CD14-positive monocyte (primary cell): ENCODE results near the gene CRACDL. TPM values are rescaled to one million over a fixed set of nuclear protein-coding genes. Genes with fewer than 3 reads are reported as not detected.
"Not testable (repeated sequence)": the region's sequence is repeated elsewhere in the genome, so short reads cannot be mapped to it uniquely, and the experiment has no call there.

Experiments used
- DNase-seq, 3 donors: peaks; one replicate each; pipeline ENCODE4 v3.0.0-alpha.2; 2011 to 2022
- H2AFZ ChIP-seq: 2 replicates; pipeline ENCODE4 v1.6.0; 2012; ENCODE audit warnings: mild to moderate bottlenecking, low read depth, low read length, inconsistent platforms; ENCODE audit not compliant: insufficient read depth, poor library complexity, severe bottlenecking
- H3K27ac ChIP-seq, 2 donors: 1 replicate in 1 of 2; 2 replicates in 1 of 2; pipeline ENCODE4 v1.5.1; 2012 to 2013; ENCODE audit warnings: low read length in 2 of 2, control low read depth in 1 of 2, inconsistent platforms in 1 of 2, low read depth in 1 of 2, mild to moderate bottlenecking in 1 of 2
- H3K27me3 ChIP-seq, 2 donors: one replicate each; pipeline versions ENCODE4 v1.6.0 to v1.6.1; 2011 to 2013; ENCODE audit warnings: low read length in 2 of 2; ENCODE audit not compliant: control insufficient read depth in 2 of 2, insufficient read depth in 2 of 2
- H3K36me3 ChIP-seq, 2 donors: replicated peaks in 1 of 2; 1 replicate in 1 of 2; 2 replicates in 1 of 2; pipeline versions ENCODE4 v1.5.1 to v1.6.1; 2012 to 2013; ENCODE audit warnings: low read length in 2 of 2, control low read depth in 1 of 2, inconsistent platforms in 1 of 2, mild to moderate bottlenecking in 1 of 2; ENCODE audit not compliant: insufficient read depth in 2 of 2, control insufficient read depth in 1 of 2
- H3K4me1 ChIP-seq, 2 donors: 1 replicate in 1 of 2; 2 replicates in 1 of 2; pipeline versions ENCODE4 v1.5.1 to v1.6.1; 2012 to 2013; ENCODE audit warnings: low read length in 2 of 2, control low read depth in 1 of 2, inconsistent platforms in 1 of 2, mild to moderate bottlenecking in 1 of 2, moderate library complexity in 1 of 2; ENCODE audit not compliant: insufficient read depth in 2 of 2, control insufficient read depth in 1 of 2
- H3K4me2 ChIP-seq: replicated peaks from 2 replicates; pipeline ENCODE3; 2012; ENCODE audit warnings: low read length, moderate library complexity, mild to moderate bottlenecking; ENCODE audit not compliant: poor library complexity, severe bottlenecking; ENCODE audit errors: extremely low read depth
- H3K4me3 ChIP-seq, 3 experiments: fragments of 200-600 bp in 1 of 3; sonication (generic) in 1 of 3; replicated peaks in 1 of 3; 1 replicate in 2 of 3; 2 replicates in 1 of 3; pipeline ENCODE4 v1.5.1; 2011 to 2013; ENCODE audit warnings: low read length in 3 of 3, mild to moderate bottlenecking in 3 of 3, control low read depth in 2 of 3, low read depth in 2 of 3, inconsistent platforms in 1 of 3, moderate library complexity in 1 of 3
- H3K79me2 ChIP-seq: 2 replicates; pipeline ENCODE4 v1.6.0; 2012; ENCODE audit warnings: mild to moderate bottlenecking, control low read depth, inconsistent platforms, low read length, moderate library complexity; ENCODE audit not compliant: insufficient read depth
- H3K9ac ChIP-seq: 2 replicates; pipeline ENCODE4 v1.6.0; 2017; ENCODE audit warnings: low read length, mild to moderate bottlenecking; ENCODE audit not compliant: insufficient read depth, poor library complexity, severe bottlenecking
- H3K9me3 ChIP-seq, 2 donors: replicated peaks in 1 of 2; 1 replicate in 1 of 2; 2 replicates in 1 of 2; pipeline versions ENCODE4 v1.5.1 to v1.6.1; 2012 to 2013; ENCODE audit warnings: low read length in 2 of 2, control low read depth in 1 of 2; ENCODE audit not compliant: control insufficient read depth in 1 of 2, insufficient read depth in 1 of 2
- H4K20me1 ChIP-seq: 2 replicates; pipeline ENCODE4 v1.6.0; 2012; ENCODE audit warnings: mild to moderate bottlenecking, low read length, control low read depth, moderate library complexity; ENCODE audit not compliant: insufficient read depth
- H3K27ac Mint-ChIP-seq, 7 donors: one replicate each; pipeline ENCODE4 v1.8.0; 2020; ENCODE audit warnings: mild to moderate bottlenecking in 7 of 7, mixed read lengths in 7 of 7, moderate library complexity in 6 of 7, inconsistent platforms in 2 of 7
- H3K27me3 Mint-ChIP-seq, 3 donors: one replicate each; pipeline ENCODE4 v1.8.0; 2021 to 2022; ENCODE audit warnings: low read depth in 3 of 3, mild to moderate bottlenecking in 3 of 3, mixed read lengths in 3 of 3, moderate library complexity in 3 of 3, inconsistent platforms in 1 of 3
- H3K36me3 Mint-ChIP-seq, 2 donors: one replicate each; pipeline ENCODE4 v1.8.0; 2020; ENCODE audit warnings: mixed read lengths in 2 of 2, inconsistent platforms in 1 of 2, mild to moderate bottlenecking in 1 of 2
- H3K4me1 Mint-ChIP-seq: one replicate; pipeline ENCODE4 v1.8.0; 2020; ENCODE audit warnings: mild to moderate bottlenecking, mixed read lengths
- H3K4me3 Mint-ChIP-seq, 2 donors: one replicate each; pipeline ENCODE4 v1.8.0; 2020; ENCODE audit warnings: mild to moderate bottlenecking in 2 of 2, mixed read lengths in 2 of 2, moderate library complexity in 1 of 2
- H3K9me3 Mint-ChIP-seq, 7 donors: one replicate each; pipeline ENCODE4 v1.8.0; 2020 to 2022; ENCODE audit warnings: mixed read lengths in 7 of 7, mild to moderate bottlenecking in 6 of 7, moderate library complexity in 6 of 7, inconsistent platforms in 2 of 7
- CTCF ChIP-seq: fragments of 200-600 bp; IDR thresholded peaks from one replicate; pipeline ENCODE4 v1.8.0; 2022; ENCODE audit warnings: antibody characterized with exemption, mild to moderate bottlenecking
- WGBS: methylation state at CpG from one replicate; pipeline ENCODE4 v1.1.5; 2013; ENCODE audit warnings: missing lambda C conversion rate; ENCODE audit not compliant: insufficient coverage; 5-methylcytosine and 5-hydroxymethylcytosine counted together
- intact Hi-C, 2 donors: fragments of 100-400 bp; cut with micrococcal nuclease; formaldehyde crosslinking; loops; one replicate each; pipeline versions ENCODE4 v1.15.0 to v1.15.1; 2023
- polyA plus RNA-seq, 3 donors: library from polyadenylated mRNA; depleted of rRNA in 1 of 3; unstranded in 2 of 3; stranded (reverse) in 1 of 3; fragments of 300-500 nt in 2 of 3; fragments of >200 nt in 1 of 3; fragmentation: Illumina TruSeq in 2 of 3; gene quantifications; 1 replicate in 2 of 3; 2 replicates in 1 of 3; pipeline ENCODE4 v1.2.3, GENCODE V29; 2012 to 2021

CRACDL gene
- polyA plus RNA-seq, 3 donors, result 0.12 to 0.35 (median 0.28) TPM

- H3K9me3 ChIP-seq, result no peaks in the 10 kb centered on the region
- H3K27me3 ChIP-seq, result no peaks in the 10 kb centered on the region
- no peak overlapping the region for H3K4me2 ChIP-seq
- Mint-ChIP-seq H3K27me3 (peaks cover 2 to 6% (median 3%) of the 10 kb centered on the region in 3 donors), H3K4me1 (no peaks in the 10 kb centered on the region), H3K9me3 (no peaks in the 10 kb centered on the region), H3K4me3 (no peak overlapping the region), H3K36me3 (no peaks in the 10 kb centered on the region), H3K27ac (no peak overlapping the region)
- H2AFZ ChIP-seq, result no peak overlapping the region
- H3K9ac ChIP-seq, result no peak overlapping the region
- H3K4me1 ChIP-seq, result no peaks in the 10 kb centered on the region
- no peaks in the 10 kb centered on the region for H3K36me3 ChIP-seq
- no peaks in the 10 kb centered on the region for H3K79me2 ChIP-seq
- TF ChIP-seq CTCF, result no peak
- WGBS, result 83% methylated on average over 6 of the region's 8 CpGs
- DNase-seq, result no peak
- intact Hi-C loops, result no loop called here
- H4K20me1 ChIP-seq, result no peaks in the 10 kb centered on the region
- no peak overlapping the region for H3K4me3 ChIP-seq
- no peak overlapping the region for H3K27ac ChIP-seq
These were observed 35.3 kb downstream of the CRACDL start for GRCh38 chr2:98900721-98901120.

DNA sequence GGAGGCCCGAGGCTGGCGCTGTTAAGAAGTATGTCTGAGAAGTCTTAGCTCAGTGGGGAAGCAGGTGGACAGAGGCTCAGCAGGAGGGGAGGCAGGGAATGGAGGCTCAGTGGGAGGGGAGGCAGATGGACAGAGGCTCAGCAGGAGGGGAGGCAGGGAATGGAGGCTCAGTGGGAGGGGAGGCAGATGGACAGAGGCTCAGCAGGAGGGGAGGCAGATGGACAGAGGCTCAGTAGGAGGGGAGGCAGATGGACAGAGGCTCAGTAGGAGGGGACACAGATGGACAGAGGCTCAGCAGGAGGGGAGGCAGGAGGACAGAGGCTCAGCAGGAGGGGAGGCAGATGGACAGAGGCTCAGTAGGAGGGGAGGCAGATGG, 36.3 kb downstream of the CRACDL start:
- H3K79me2 ChIP-seq, H3K27me3 ChIP-seq, DNase-seq, H3K9me3 ChIP-seq, H3K4me1 Mint-ChIP-seq, H3K9me3 Mint-ChIP-seq, H3K9ac ChIP-seq, intact Hi-C loops, H3K27me3 Mint-ChIP-seq, H3K4me1 ChIP-seq, H3K27ac Mint-ChIP-seq, H3K27ac ChIP-seq, H3K4me3 Mint-ChIP-seq, H2AFZ ChIP-seq, H3K4me3 ChIP-seq, H4K20me1 ChIP-seq, H3K4me2 ChIP-seq, H3K36me3 ChIP-seq, H3K36me3 Mint-ChIP-seq: not testable (repeated sequence)
- 94% methylated on average over 2 of the region's 2 CpGs for WGBS
